HepG2 (cell line): Measurements from ENCODE around the gene HES3. TPM values are rescaled to one million over a fixed set of nuclear protein-coding genes. Genes with fewer than 3 reads are reported as not detected.
A peak's percentile ranks its signal among the peaks of the same experiment; 100 is the strongest.

Experiments used
- ATAC-seq: fragments of 200-7000 bp; cut with Tn5 transposase; 3 replicates; pipeline ENCODE4 v1.9.1; 2020; ENCODE audit warnings: mild to moderate bottlenecking, moderate library complexity
- BruUV-seq: library from RNA; stranded (reverse); fragments of 400-500 nt; replicated peaks from 2 replicates; lab custom pipeline; 2021; lab: Mats Ljungman, UMichigan
- CTCF ChIA-PET: fragments of 300-600 bp; formaldehyde crosslinking; extraction: SDS; loops from one replicate; lab custom pipeline; 2021; ENCODE audit warnings: low total read pairs, inconsistent platforms, low intra/inter-chr PET ratio; lab: Yijun Ruan, JAX
- POLR2A ChIA-PET: fragments of 350-600 bp; sonication (Branson Sonifier 250); formaldehyde crosslinking; loops from one replicate; lab custom pipeline; 2020; ENCODE audit warnings: antibody characterized with exemption, inconsistent platforms; lab: Yijun Ruan, JAX
- DNase-seq: peaks from one replicate; pipeline ENCODE4 v3.0.0-alpha.2; 2015; ENCODE audit warnings: low spot score
- FAIRE-seq: peaks from 3 replicates; lab custom pipeline; 2011; peaks lifted over from hg19 to GRCh38; lab: Jason Lieb, UNC
- H2AFZ ChIP-seq: one replicate; pipeline ENCODE4 v1.6.1; 2011; ENCODE audit warnings: low read length, inconsistent platforms
- H3K27ac ChIP-seq: fragments of 300-600 bp; 3 replicates; pipeline ENCODE4 v1.8.0; 2011; ENCODE audit warnings: mixed run types, mild to moderate bottlenecking, mixed read lengths, low read length, inconsistent platforms; ENCODE audit not compliant: insufficient read depth; ENCODE audit errors: extremely low read length
- H3K27me3 ChIP-seq, 2 experiments: fragments of 200-600 bp in 1 of 2; 2 replicates in 1 of 2; 3 replicates in 1 of 2; pipeline versions ENCODE4 v1.6.0 to v1.8.0; 2011; ENCODE audit warnings: low read length in 2 of 2, mild to moderate bottlenecking in 2 of 2, moderate library complexity in 2 of 2, inconsistent platforms in 1 of 2; ENCODE audit not compliant: insufficient read depth in 2 of 2, control insufficient read depth in 1 of 2
- H3K36me3 ChIP-seq, 2 experiments: fragments of 200-600 bp in 1 of 2; replicated peaks in 1 of 2; 2 replicates in 1 of 2; 3 replicates in 1 of 2; pipeline versions ENCODE4 v1.5.1 to v1.8.0; 2011; ENCODE audit warnings: low read length in 2 of 2, inconsistent platforms in 1 of 2; ENCODE audit not compliant: insufficient read depth in 2 of 2, control insufficient read depth in 1 of 2
- H3K4me1 ChIP-seq: 2 replicates; pipeline ENCODE4 v1.5.1; 2012; ENCODE audit warnings: low read length, inconsistent platforms; ENCODE audit not compliant: insufficient read depth
- H3K4me2 ChIP-seq: 2 replicates; pipeline ENCODE4 v1.6.0; 2011; ENCODE audit warnings: low read depth, low read length, inconsistent platforms
- H3K4me3 ChIP-seq, 3 experiments: fragments of 200-600 bp in 1 of 3; sonication (generic), shearing (Covaris generic) in 1 of 3; replicated peaks in 1 of 3; 2 replicates each; pipeline ENCODE4 v1.5.1; 2011 to 2016; ENCODE audit warnings: low read length in 3 of 3, inconsistent platforms in 2 of 3, low read depth in 2 of 3, mild to moderate bottlenecking in 2 of 3, control low read depth in 1 of 3, mixed read lengths in 1 of 3; ENCODE audit not compliant: insufficient read depth in 1 of 3
- H3K79me2 ChIP-seq: one replicate; pipeline ENCODE4 v1.6.1; 2011; ENCODE audit warnings: low read length, inconsistent platforms; ENCODE audit not compliant: insufficient read depth
- H3K9ac ChIP-seq: 2 replicates; pipeline ENCODE4 v1.6.0; 2011; ENCODE audit warnings: mild to moderate bottlenecking, low read depth, low read length, inconsistent platforms; ENCODE audit not compliant: insufficient read depth
- H3K9me3 ChIP-seq: 2 replicates; pipeline ENCODE4 v1.5.1; 2012; ENCODE audit warnings: mild to moderate bottlenecking, low read length
- H4K20me1 ChIP-seq: 2 replicates; pipeline ENCODE4 v1.6.0; 2011; ENCODE audit warnings: inconsistent platforms, mild to moderate bottlenecking, low read length, moderate library complexity; ENCODE audit not compliant: insufficient read depth
- ATF2 ChIP-seq: sonication (generic); formaldehyde crosslinking; IDR thresholded peaks from 2 replicates; pipeline ENCODE4 v1.4.0; 2020; ENCODE audit warnings: missing genetic modification reagents
- CBX2 ChIP-seq, 2 experiments: fragments of 200-600 bp in 1 of 2; sonication (generic); formaldehyde crosslinking in 1 of 2; IDR thresholded peaks; 2 replicates each; pipeline versions ENCODE4 v1.7.0 to v1.8.1; 2018 to 2022; ENCODE audit warnings: low read depth in 2 of 2, low read length in 1 of 2, mild to moderate bottlenecking in 1 of 2, missing genetic modification reagents in 1 of 2
- FLYWCH1 ChIP-seq: sonication (generic); formaldehyde crosslinking; IDR thresholded peaks from 2 replicates; pipeline ENCODE4 v1.8.1; 2023; ENCODE audit warnings: mild to moderate bottlenecking, missing genetic modification reagents
- PATZ1 ChIP-seq: sonication (generic); formaldehyde crosslinking; IDR thresholded peaks from 2 replicates; pipeline ENCODE4 v1.4.0; 2020; ENCODE audit warnings: missing genetic modification reagents
- ZFX ChIP-seq: sonication (generic); formaldehyde crosslinking; IDR thresholded peaks from 2 replicates; pipeline ENCODE4 v1.4.0; 2020; ENCODE audit warnings: mild to moderate bottlenecking, low read depth, missing genetic modification reagents, moderate library complexity
- WGBS: methylation state at CpG from one replicate; pipeline ENCODE4 v1.1.6; 2017; ENCODE audit warnings: low lambda C conversion rate; 5-methylcytosine and 5-hydroxymethylcytosine counted together
- in situ Hi-C: cut with HindIII; loops from 2 replicates; pipeline ENCODE4 v1.10.0; 2017; ENCODE audit warnings: low pct_unique_long_range_greater_than_20kb; ENCODE audit not compliant: extremely low pct_ligation_motif_present
- intact Hi-C: fragments of 100-400 bp; cut with micrococcal nuclease; formaldehyde crosslinking; loops from one replicate; pipeline ENCODE4 v1.10.0; 2022; ENCODE audit not compliant: unreplicated experiment
- polyA plus RNA-seq, 8 experiments: library from polyadenylated mRNA; depleted of rRNA in 3 of 8; stranded (reverse) in 7 of 8; unstranded in 1 of 8; fragments of >200 nt; fragmentation: Illumina TruSeq in 4 of 8; extraction: Trizol in 4 of 8; gene quantifications; 2 replicates each; pipeline versions ENCODE4 v1.2.1 to v1.2.3, GENCODE V29; 2011 to 2016; ENCODE audit warnings: low read depth in 4 of 8, missing spikeins in 1 of 8, mixed read lengths in 1 of 8; ENCODE audit not compliant: insufficient read depth in 1 of 8
- total RNA-seq, 5 experiments: library from RNA; depleted of rRNA; stranded (reverse); fragments of >200 nt; fragmentation: Illumina TruSeq; extraction: Trizol; gene quantifications; 2 replicates each; pipeline ENCODE4 v1.2.3, GENCODE V29; 2016; ENCODE audit warnings: low read depth in 1 of 5
- TF ChIP-seq, protein P1 (sequence below): sonication (generic); formaldehyde crosslinking; conservative IDR thresholded peaks from 2 replicates; pipeline ENCODE4 v1.4.0; 2020; ENCODE audit warnings: missing genetic modification reagents
- TF ChIP-seq, protein P2 (sequence below): sonication (generic); formaldehyde crosslinking; IDR thresholded peaks from 2 replicates; pipeline ENCODE4 v1.5.0; 2020; ENCODE audit warnings: mild to moderate bottlenecking, missing genetic modification reagents
- TF ChIP-seq, protein P3 (sequence below), 2 experiments: sonication (generic) in 1 of 2; formaldehyde crosslinking in 1 of 2; IDR thresholded peaks; 2 replicates each; pipeline versions ENCODE4 v1.5.1 to v1.6.1; 2011 to 2020; ENCODE audit warnings: borderline replicate concordance in 1 of 2, low read depth in 1 of 2, low read length in 1 of 2, mild to moderate bottlenecking in 1 of 2, missing genetic modification reagents in 1 of 2, moderate library complexity in 1 of 2

Gene HES3
- total and polyA plus RNA-seq, 2 of the 13 experiments (the other 11 are each of a cell fraction or from before 2014, with no cell fraction given): not detected

DNA sequence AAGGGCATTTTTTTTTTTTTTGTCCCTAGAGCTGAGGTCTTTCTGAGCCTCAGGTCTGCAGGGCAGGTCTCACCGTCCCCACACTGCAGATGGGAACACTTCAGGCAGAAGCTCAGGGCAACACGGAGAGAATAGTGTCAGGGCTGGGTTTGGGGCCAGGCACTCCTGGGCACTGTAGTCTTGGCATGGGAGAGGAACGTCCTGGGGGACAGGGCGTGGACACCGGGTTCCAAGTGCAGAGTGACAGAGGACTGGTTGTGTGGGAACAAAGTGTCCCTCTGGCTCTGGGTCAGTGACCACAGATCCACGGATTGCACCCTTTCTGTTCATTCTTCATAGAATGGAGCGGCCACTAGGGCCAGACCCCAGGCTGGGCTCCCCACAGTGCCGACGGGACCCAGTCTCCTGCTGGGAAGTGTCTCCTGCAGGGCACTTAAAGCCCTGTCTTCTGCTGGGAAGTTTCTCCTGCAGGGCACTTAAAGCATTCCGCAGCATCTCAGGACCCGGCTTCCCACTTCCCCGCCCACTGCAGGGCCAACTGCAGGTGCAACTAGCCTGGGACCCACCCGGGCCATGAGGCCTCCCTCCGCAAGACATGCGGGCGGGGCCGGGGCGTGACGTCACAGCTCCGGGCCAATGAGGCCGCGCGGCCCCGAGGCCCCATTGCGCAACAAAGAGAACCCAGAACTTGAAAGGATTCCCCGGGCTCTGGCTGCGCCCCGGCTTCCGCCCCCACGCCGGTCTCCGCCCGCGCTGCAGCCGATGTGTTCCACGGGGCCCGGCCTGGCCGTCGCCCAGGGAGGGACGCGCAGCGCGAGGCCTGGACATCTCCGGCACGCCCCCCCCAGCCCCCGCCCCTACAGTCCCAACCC lies 15.7 kb downstream of the HES3 start:
- H3K27ac ChIP-seq: no peak overlapping the region
- H3K36me3 ChIP-seq: no peaks in the 10 kb centered on the region
- DNase-seq (peak; percentile 63), FAIRE-seq (no peak), ATAC-seq (peak; percentile 39)
- ChIA-PET CTCF (no interaction called here), POLR2A (interaction anchor here (1.3 kb wide), 1 partner anchor 24 kb away, joined by 4 read pairs; the partner anchor contains the start of gene ICMT)
- no peak overlapping the region for H3K9ac ChIP-seq
- in situ Hi-C loops: no loop called here
- H3K4me2 ChIP-seq: peak overlapping the region; percentile 51
- BruUV-seq: no TSS peak
- H3K4me1 ChIP-seq: peaks cover 25% of the 10 kb centered on the region
- H3K4me3 ChIP-seq: peak overlapping the region in 2 of 3 experiments; percentile 54 to 63; a peak in 4 of 6 replicates
- no peaks in the 10 kb centered on the region for H3K9me3 ChIP-seq
- 9% methylated on average over 9 of the region's 46 CpGs for WGBS
- no peak overlapping the region for H2AFZ ChIP-seq
- intact Hi-C loops: no loop called here
- H3K79me2 ChIP-seq: no peaks in the 10 kb centered on the region
- peaks cover 0 to 7% of the 10 kb centered on the region in 2 experiments; a peak in 3 of 5 replicates for H3K27me3 ChIP-seq
- H4K20me1 ChIP-seq: no peaks in the 10 kb centered on the region
- no peak for TF ChIP-seq CBX2 (IDR thresholded peaks at IDR 0.05; ENCODE audit: low read depth, low read length)
- no peak for TF ChIP-seq CBX2 (CRISPR knock-in tag; IDR thresholded peaks at IDR 0.05; ENCODE audit: low read depth)
- TF ChIP-seq, protein P1, sequence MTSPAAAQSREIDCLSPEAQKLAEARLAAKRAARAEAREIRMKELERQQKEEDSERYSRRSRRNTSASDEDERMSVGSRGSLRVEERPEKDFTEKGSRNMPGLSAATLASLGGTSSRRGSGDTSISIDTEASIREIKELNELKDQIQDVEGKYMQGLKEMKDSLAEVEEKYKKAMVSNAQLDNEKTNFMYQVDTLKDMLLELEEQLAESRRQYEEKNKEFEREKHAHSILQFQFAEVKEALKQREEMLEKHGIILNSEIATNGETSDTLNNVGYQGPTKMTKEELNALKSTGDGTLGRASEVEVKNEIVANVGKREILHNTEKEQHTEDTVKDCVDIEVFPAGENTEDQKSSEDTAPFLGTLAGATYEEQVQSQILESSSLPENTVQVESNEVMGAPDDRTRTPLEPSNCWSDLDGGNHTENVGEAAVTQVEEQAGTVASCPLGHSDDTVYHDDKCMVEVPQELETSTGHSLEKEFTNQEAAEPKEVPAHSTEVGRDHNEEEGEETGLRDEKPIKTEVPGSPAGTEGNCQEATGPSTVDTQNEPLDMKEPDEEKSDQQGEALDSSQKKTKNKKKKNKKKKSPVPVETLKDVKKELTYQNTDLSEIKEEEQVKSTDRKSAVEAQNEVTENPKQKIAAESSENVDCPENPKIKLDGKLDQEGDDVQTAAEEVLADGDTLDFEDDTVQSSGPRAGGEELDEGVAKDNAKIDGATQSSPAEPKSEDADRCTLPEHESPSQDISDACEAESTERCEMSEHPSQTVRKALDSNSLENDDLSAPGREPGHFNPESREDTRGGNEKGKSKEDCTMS (CRISPR knock-in tag): no peak
- TF ChIP-seq PATZ1 (CRISPR knock-in tag): peak; percentile 66; the same call in 1 of the 2 replicates
- no peak for TF ChIP-seq FLYWCH1 (CRISPR knock-in tag)
- TF ChIP-seq, protein P2, sequence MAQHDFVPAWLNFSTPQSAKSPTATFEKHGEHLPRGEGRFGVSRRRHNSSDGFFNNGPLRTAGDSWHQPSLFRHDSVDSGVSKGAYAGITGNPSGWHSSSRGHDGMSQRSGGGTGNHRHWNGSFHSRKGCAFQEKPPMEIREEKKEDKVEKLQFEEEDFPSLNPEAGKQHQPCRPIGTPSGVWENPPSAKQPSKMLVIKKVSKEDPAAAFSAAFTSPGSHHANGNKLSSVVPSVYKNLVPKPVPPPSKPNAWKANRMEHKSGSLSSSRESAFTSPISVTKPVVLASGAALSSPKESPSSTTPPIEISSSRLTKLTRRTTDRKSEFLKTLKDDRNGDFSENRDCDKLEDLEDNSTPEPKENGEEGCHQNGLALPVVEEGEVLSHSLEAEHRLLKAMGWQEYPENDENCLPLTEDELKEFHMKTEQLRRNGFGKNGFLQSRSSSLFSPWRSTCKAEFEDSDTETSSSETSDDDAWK: no peak
- 0 out of 2 replicates have a peak, but pooled peaks have one; percentile 24 for TF ChIP-seq ZFX (CRISPR knock-in tag)
- TF ChIP-seq, protein P3, sequence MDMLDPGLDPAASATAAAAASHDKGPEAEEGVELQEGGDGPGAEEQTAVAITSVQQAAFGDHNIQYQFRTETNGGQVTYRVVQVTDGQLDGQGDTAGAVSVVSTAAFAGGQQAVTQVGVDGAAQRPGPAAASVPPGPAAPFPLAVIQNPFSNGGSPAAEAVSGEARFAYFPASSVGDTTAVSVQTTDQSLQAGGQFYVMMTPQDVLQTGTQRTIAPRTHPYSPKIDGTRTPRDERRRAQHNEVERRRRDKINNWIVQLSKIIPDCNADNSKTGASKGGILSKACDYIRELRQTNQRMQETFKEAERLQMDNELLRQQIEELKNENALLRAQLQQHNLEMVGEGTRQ (IDR thresholded peaks at IDR 0.05; ENCODE audit: low read depth, low read length): no peak
- TF ChIP-seq, protein P3 (CRISPR knock-in tag; IDR thresholded peaks at IDR 0.05; ENCODE audit: borderline replicate concordance): no peak
- peak; percentile 45; the same call in 1 of the 2 replicates for TF ChIP-seq ATF2 (CRISPR knock-in tag)
